ENCODE data around the gene TWF2.

The TWF2 gene

GRCh38 chr3:52257911-52258310, 19.0 kb upstream of the TWF2 start:
- DNase-seq (ENCODE audit: low read depth, low spot score), result no peak

GRCh38 chr3:52256622-52257021, 17.7 kb upstream of the TWF2 start:
- DNase-seq (ENCODE audit: low read depth, low spot score), result no peak

GRCh38 chr3:52256159-52256558, 17.2 kb upstream of the TWF2 start:
- DNase-seq (ENCODE audit: low read depth, low spot score), result no peak

- no peak for DNase-seq (ENCODE audit: low read depth, low spot score)
Observed at GRCh38 chr3:52254608-52255007, 15.7 kb upstream of the TWF2 start.

- no peak for DNase-seq (ENCODE audit: low read depth, low spot score)
Observed at GRCh38 chr3:52253314-52254304, 14.7 kb upstream of the TWF2 start.

- no peak for DNase-seq (ENCODE audit: low read depth, low spot score)
Observed at GRCh38 chr3:52250122-52250521, 11.2 kb upstream of the TWF2 start.

- no peak for DNase-seq (ENCODE audit: low read depth, low spot score)
Observed at GRCh38 chr3:52249683-52250082, 10.7 kb upstream of the TWF2 start.

GRCh38 chr3:52248816-52249547, 10.0 kb upstream of the TWF2 start:
- DNase-seq (ENCODE audit: low read depth, low spot score), result no peak

GRCh38 chr3:52248165-52248541, 9.2 kb upstream of the TWF2 start:
- DNase-seq (ENCODE audit: low read depth, low spot score), result no peak

GRCh38 chr3:52247409-52248164, 8.6 kb upstream of the TWF2 start:
- DNase-seq (ENCODE audit: low read depth, low spot score), result no peak

GRCh38 chr3:52246728-52247408, 7.9 kb upstream of the TWF2 start:
- DNase-seq (ENCODE audit: low read depth, low spot score), result no peak

GRCh38 chr3:52246264-52246620, 7.3 kb upstream of the TWF2 start:
- no peak for DNase-seq (ENCODE audit: low read depth, low spot score)

GRCh38 chr3:52245322-52246263, 6.6 kb upstream of the TWF2 start, which contains the start of gene PPM1M:
Gene PPM1M, plus strand, starts transcription at chr3:52245759. Its CDS starts 66 bp downstream, at chr3:52245825.
- no peak for DNase-seq (ENCODE audit: low read depth, low spot score)

GRCh38 chr3:52243791-52244628, 5.1 kb upstream of the TWF2 start:
- no peak for DNase-seq (ENCODE audit: low read depth, low spot score)

GRCh38 chr3:52242039-52242438, 3.1 kb upstream of the TWF2 start:
- DNase-seq (ENCODE audit: low read depth, low spot score), result no peak

GRCh38 chr3:52240886-52241370, 2.0 kb upstream of the TWF2 start:
- DNase-seq (ENCODE audit: low read depth, low spot score), result no peak

GRCh38 chr3:52240059-52240885, 1.3 kb upstream of the TWF2 start:
- no peak for DNase-seq (ENCODE audit: low read depth, low spot score)

GRCh38 chr3:52238193-52238760, 681 bp downstream of the TWF2 start:
- no peak for DNase-seq (ENCODE audit: low read depth, low spot score)

All from smooth muscle cell of the brain vasculature (primary cell).